NCI-H187 (cell line): ENCODE measurements around the gene ARR3.
"Not testable (repeated sequence)": the region's sequence is repeated elsewhere in the genome, so short reads cannot be mapped to it uniquely, and the experiment has no call there.

ENCODE experiments used
- DNase-seq, 2 experiments: peaks; one replicate each; lab custom pipeline; 2025; lab: John Stamatoyannopoulos, UW

ARR3 gene

GRCh38 chrX:70268034-70268433 is at the start of gene ARR3:
TSS of gene ARR3 (plus strand) at chrX:70268334. CDS start at chrX:70269386, 1,052 bp downstream.
- DNase-seq: no peak

- no peak for DNase-seq
These were observed 48.0 kb upstream of the ARR3 start for GRCh38 chrX:70219938-70220764.

GRCh38 chrX:70226048-70226447 is 42.1 kb upstream of the ARR3 start:
- no peak for DNase-seq

GRCh38 chrX:70226687-70227086 is 41.4 kb upstream of the ARR3 start:
- DNase-seq: no peak

- DNase-seq: no peak
These were observed 36.5 kb upstream of the ARR3 start for GRCh38 chrX:70231666-70232065.

- DNase-seq: no peak
These were observed 33.8 kb upstream of the ARR3 start, which contains the start of gene AWAT1 for GRCh38 chrX:70234355-70234754. TSS of gene AWAT1 (plus strand) at chrX:70234655. CDS start at chrX:70234696, 41 bp downstream.

GRCh38 chrX:70240751-70241150 is 27.4 kb upstream of the ARR3 start:
- DNase-seq: no peak

- no peak for DNase-seq
These were observed 26.6 kb upstream of the ARR3 start for GRCh38 chrX:70241501-70241900.

- not testable (repeated sequence) for DNase-seq
These were observed 24.5 kb upstream of the ARR3 start for GRCh38 chrX:70243601-70244000.

GRCh38 chrX:70244881-70245280 is 23.3 kb upstream of the ARR3 start:
- no peak for DNase-seq

GRCh38 chrX:70247252-70247651 is 20.9 kb upstream of the ARR3 start:
- DNase-seq: no peak

- DNase-seq: no peak
These were observed 15.6 kb upstream of the ARR3 start for GRCh38 chrX:70252491-70252890.

GRCh38 chrX:70253377-70254062 is 14.6 kb upstream of the ARR3 start:
- DNase-seq: no peak

GRCh38 chrX:70254063-70254400 is 14.1 kb upstream of the ARR3 start:
- DNase-seq: no peak

- no peak for DNase-seq
These were observed 13.2 kb upstream of the ARR3 start for GRCh38 chrX:70254909-70255308.

- no peak for DNase-seq
These were observed 12.7 kb upstream of the ARR3 start for GRCh38 chrX:70255452-70255851.

GRCh38 chrX:70257423-70258288 is 10.5 kb upstream of the ARR3 start:
- DNase-seq: no peak

GRCh38 chrX:70260104-70260503 is 8.0 kb upstream of the ARR3 start, which contains the start of gene P2RY4:
TSS of gene P2RY4 (minus strand) at chrX:70260204. CDS start at chrX:70259624, 580 bp downstream.
- DNase-seq: no peak

- no peak for DNase-seq
These were observed 5.1 kb upstream of the ARR3 start for GRCh38 chrX:70262952-70263567.

GRCh38 chrX:70264784-70265183 is 3.4 kb upstream of the ARR3 start:
- DNase-seq: no peak

GRCh38 chrX:70274029-70274428 is 5.9 kb downstream of the ARR3 start:
- not testable (repeated sequence) for DNase-seq

GRCh38 chrX:70279081-70279480 is 10.9 kb downstream of the ARR3 start:
- no peak for DNase-seq
